ENCODE results near the gene GABBR2.
A peak's percentile ranks its signal among the peaks of the same experiment; 100 is the strongest.

GABBR2 gene

DNA sequence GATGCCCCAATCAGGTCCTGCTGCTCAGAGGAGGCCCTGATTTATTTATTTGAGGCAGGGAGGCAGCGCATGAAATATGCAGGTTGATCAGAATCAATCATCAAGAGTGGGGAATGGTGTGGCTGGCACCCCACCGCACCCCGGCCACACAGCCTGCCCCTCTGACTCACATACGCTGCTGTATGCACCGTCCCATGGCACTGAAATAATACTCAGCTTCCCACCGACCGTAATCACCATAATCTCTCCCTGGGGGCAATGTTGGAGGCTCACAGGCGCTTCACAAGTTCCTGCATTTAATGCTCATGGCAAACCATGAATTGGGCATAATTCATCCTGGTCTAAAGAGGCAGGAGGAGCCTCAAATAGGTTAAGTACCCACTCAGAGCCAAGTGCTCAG, 312.1 kb downstream of the GABBR2 start:
- TF ChIP-seq, protein P1, sequence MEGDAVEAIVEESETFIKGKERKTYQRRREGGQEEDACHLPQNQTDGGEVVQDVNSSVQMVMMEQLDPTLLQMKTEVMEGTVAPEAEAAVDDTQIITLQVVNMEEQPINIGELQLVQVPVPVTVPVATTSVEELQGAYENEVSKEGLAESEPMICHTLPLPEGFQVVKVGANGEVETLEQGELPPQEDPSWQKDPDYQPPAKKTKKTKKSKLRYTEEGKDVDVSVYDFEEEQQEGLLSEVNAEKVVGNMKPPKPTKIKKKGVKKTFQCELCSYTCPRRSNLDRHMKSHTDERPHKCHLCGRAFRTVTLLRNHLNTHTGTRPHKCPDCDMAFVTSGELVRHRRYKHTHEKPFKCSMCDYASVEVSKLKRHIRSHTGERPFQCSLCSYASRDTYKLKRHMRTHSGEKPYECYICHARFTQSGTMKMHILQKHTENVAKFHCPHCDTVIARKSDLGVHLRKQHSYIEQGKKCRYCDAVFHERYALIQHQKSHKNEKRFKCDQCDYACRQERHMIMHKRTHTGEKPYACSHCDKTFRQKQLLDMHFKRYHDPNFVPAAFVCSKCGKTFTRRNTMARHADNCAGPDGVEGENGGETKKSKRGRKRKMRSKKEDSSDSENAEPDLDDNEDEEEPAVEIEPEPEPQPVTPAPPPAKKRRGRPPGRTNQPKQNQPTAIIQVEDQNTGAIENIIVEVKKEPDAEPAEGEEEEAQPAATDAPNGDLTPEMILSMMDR (IDR thresholded peaks at IDR 0.05; ENCODE audit: poor library complexity, severe bottlenecking): no peak
- ATAC-seq (ENCODE audit: low read depth): no peak
- H3K27ac ChIP-seq (ENCODE audit: poor library complexity, severe bottlenecking): no peak overlapping the region
- DNase-seq (ENCODE audit: low spot score): no peak
- H3K4me1 ChIP-seq (ENCODE audit: insufficient read depth, poor library complexity, severe bottlenecking): peaks cover 4% of the 10 kb centered on the region
- H3K4me3 ChIP-seq (ENCODE audit: severe bottlenecking): no peak overlapping the region
- no peaks in the 10 kb centered on the region for H3K9me3 ChIP-seq (ENCODE audit: severe bottlenecking)
- H3K27me3 ChIP-seq (ENCODE audit: insufficient read depth, poor library complexity, severe bottlenecking): no peaks in the 10 kb centered on the region
- no peaks in the 10 kb centered on the region for H3K36me3 ChIP-seq (ENCODE audit: low read depth)

DNA sequence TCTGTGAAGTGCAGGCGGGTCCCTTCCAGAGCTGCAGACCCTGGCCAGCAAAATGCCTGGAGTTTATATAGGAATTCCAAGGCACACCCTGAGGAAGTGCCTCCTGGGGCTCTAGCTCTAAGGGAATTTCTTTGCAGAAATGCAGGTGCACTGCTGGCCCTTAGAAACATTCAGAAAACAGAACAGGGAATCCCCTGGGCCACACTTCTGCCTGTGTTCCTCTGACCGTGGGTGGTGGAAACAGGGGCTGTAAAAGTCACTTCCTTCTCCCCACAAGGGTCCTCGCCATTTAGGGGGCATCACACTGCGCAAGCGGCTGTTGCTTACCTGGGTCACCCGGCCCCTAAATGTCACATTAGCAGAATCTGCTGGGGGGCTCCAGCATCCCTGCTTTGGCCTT, 312.5 kb downstream of the GABBR2 start:
- TF ChIP-seq, protein P1 (IDR thresholded peaks at IDR 0.05; ENCODE audit: poor library complexity, severe bottlenecking): no peak
- Histone ChIP-seq H3K36me3 (ENCODE audit: low read depth) (no peaks in the 10 kb centered on the region), H3K4me3 (ENCODE audit: severe bottlenecking) (no peak overlapping the region), H3K4me1 (ENCODE audit: insufficient read depth, poor library complexity, severe bottlenecking) (peaks cover 8% of the 10 kb centered on the region), H3K27ac (ENCODE audit: poor library complexity, severe bottlenecking) (no peak overlapping the region), H3K9me3 (ENCODE audit: severe bottlenecking) (no peaks in the 10 kb centered on the region), H3K27me3 (ENCODE audit: insufficient read depth, poor library complexity, severe bottlenecking) (no peaks in the 10 kb centered on the region)
- ATAC-seq (ENCODE audit: low read depth): no peak
- DNase-seq (ENCODE audit: low spot score): no peak

DNA sequence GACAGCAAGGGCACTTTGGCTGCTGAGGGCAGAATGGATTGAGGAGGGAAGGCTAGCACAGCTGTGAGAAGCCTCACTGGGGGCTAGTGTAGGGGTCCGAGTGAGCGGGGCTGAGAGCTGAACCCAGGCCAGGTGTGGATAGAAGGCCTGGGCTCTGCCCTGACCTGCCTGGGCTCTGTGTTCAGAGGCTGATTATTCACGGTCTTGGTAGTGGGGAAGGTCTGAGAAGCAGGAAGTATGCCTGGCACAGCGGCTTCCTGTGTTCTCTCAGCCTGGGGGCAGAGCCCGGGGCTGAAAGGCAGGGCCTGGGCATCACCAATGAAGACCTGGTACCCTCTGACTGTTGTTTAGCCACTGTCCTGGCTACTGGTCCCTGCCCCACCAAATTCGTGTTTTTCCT, 316.9 kb downstream of the GABBR2 start:
- TF ChIP-seq, protein P1 (IDR thresholded peaks at IDR 0.05; ENCODE audit: poor library complexity, severe bottlenecking): no peak
- Histone ChIP-seq H3K9me3 (ENCODE audit: severe bottlenecking) (no peaks in the 10 kb centered on the region), H3K27ac (ENCODE audit: poor library complexity, severe bottlenecking) (peak overlapping the region; percentile 33), H3K36me3 (ENCODE audit: low read depth) (no peaks in the 10 kb centered on the region), H3K4me1 (ENCODE audit: insufficient read depth, poor library complexity, severe bottlenecking) (peaks cover 8% of the 10 kb centered on the region), H3K27me3 (ENCODE audit: insufficient read depth, poor library complexity, severe bottlenecking) (no peaks in the 10 kb centered on the region), H3K4me3 (ENCODE audit: severe bottlenecking) (no peak overlapping the region)
- DNase-seq (ENCODE audit: low spot score): no peak
- peak; percentile 73 for ATAC-seq (ENCODE audit: low read depth)

DNA sequence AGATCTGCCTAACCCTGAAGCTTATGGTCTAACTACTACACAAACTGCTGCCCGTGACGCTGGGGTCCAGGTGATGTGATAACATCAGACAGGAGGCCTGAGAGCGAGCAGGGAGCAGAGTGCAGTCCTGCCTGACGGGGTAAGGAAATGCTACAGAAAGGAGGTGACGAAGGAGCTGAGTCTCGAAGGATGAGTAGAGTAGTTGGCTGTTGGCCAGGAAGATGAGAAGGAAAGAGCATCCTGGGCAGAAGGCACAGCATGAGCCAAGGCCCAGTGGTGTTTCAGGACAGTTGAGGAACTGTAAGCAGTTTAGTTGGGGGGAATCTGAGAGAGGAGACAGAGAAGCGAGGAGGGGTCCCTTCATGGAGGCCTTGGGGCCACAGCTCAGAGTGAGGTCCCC, 317.3 kb downstream of the GABBR2 start:
- no peak overlapping the region for H3K4me3 ChIP-seq (ENCODE audit: severe bottlenecking)
- TF ChIP-seq, protein P1 (IDR thresholded peaks at IDR 0.05; ENCODE audit: poor library complexity, severe bottlenecking): no peak
- H3K9me3 ChIP-seq (ENCODE audit: severe bottlenecking): no peaks in the 10 kb centered on the region
- H3K36me3 ChIP-seq (ENCODE audit: low read depth): no peaks in the 10 kb centered on the region
- H3K4me1 ChIP-seq (ENCODE audit: insufficient read depth, poor library complexity, severe bottlenecking): peaks cover 8% of the 10 kb centered on the region
- no peaks in the 10 kb centered on the region for H3K27me3 ChIP-seq (ENCODE audit: insufficient read depth, poor library complexity, severe bottlenecking)
- no peak for DNase-seq (ENCODE audit: low spot score)
- H3K27ac ChIP-seq (ENCODE audit: poor library complexity, severe bottlenecking): peak overlapping the region; percentile 33
- ATAC-seq (ENCODE audit: low read depth): peak; percentile 33; the same call in 1 of the 3 replicates

DNA sequence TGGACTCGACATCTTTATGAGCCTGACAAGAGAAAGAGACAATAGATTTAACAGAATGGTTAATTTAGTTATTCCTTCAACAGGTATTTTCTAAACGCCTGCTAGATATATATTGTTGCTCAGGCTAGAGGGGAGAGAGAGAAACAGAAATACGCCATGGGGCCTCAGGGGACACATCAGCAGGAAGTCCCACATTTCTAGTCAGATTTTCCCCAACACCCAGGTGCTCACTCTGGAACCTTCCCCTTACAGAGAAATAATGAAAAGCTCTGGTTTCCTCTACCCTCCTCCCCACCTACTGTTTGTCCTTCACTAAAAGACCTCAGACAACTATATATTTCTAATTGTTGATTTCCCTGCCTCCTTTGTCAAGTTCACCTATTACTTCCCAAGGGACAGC, 323.0 kb downstream of the GABBR2 start:
- DNase-seq (ENCODE audit: low spot score): no peak
- TF ChIP-seq, protein P1 (IDR thresholded peaks at IDR 0.05; ENCODE audit: poor library complexity, severe bottlenecking): no peak
- no peak overlapping the region for H3K4me3 ChIP-seq (ENCODE audit: severe bottlenecking)
- no peaks in the 10 kb centered on the region for H3K36me3 ChIP-seq (ENCODE audit: low read depth)
- H3K27me3 ChIP-seq (ENCODE audit: insufficient read depth, poor library complexity, severe bottlenecking): no peaks in the 10 kb centered on the region
- no peaks in the 10 kb centered on the region for H3K4me1 ChIP-seq (ENCODE audit: insufficient read depth, poor library complexity, severe bottlenecking)
- H3K27ac ChIP-seq (ENCODE audit: poor library complexity, severe bottlenecking): no peak overlapping the region
- no peaks in the 10 kb centered on the region for H3K9me3 ChIP-seq (ENCODE audit: severe bottlenecking)
- ATAC-seq (ENCODE audit: low read depth): no peak
